Neutrophil (primary cell): ENCODE data around the gene OR2V2.
"Not testable (repeated sequence)": the region's sequence is repeated elsewhere in the genome, so short reads cannot be mapped to it uniquely, and the experiment has no call there.

Experiments used
- H3K27ac ChIP-seq: fragments of 200-600 bp; sonication (generic); 2 replicates; pipeline ENCODE4 v1.5.1; 2016; ENCODE audit warnings: mild to moderate bottlenecking, moderate library complexity
- H3K27me3 ChIP-seq: fragments of 200-600 bp; sonication (generic); 2 replicates; pipeline ENCODE4 v1.6.0; 2016; ENCODE audit warnings: mild to moderate bottlenecking
- H3K36me3 ChIP-seq: fragments of 200-600 bp; sonication (generic); 2 replicates; pipeline ENCODE4 v1.5.1; 2017
- H3K4me1 ChIP-seq, 2 experiments: fragments of 200-600 bp in 1 of 2; sonication (generic) in 1 of 2; 1 replicate in 1 of 2; 2 replicates in 1 of 2; pipeline versions ENCODE4 v1.5.1 to v1.6.1; 2013 to 2016; ENCODE audit warnings: low read depth in 1 of 2, low read length in 1 of 2, mild to moderate bottlenecking in 1 of 2, moderate library complexity in 1 of 2; ENCODE audit not compliant: control insufficient read depth in 1 of 2, insufficient read depth in 1 of 2
- H3K4me3 ChIP-seq, 2 experiments: fragments of 200-600 bp in 1 of 2; sonication (generic) in 1 of 2; 1 replicate in 1 of 2; 2 replicates in 1 of 2; pipeline ENCODE4 v1.5.1; 2013 to 2016; ENCODE audit warnings: low read depth in 1 of 2, low read length in 1 of 2, mild to moderate bottlenecking in 1 of 2, moderate library complexity in 1 of 2
- H3K9me3 ChIP-seq: fragments of 200-600 bp; sonication (generic); 2 replicates; pipeline ENCODE4 v1.5.1; 2016
- CTCF ChIP-seq: fragments of 200-600 bp; sonication (generic); IDR thresholded peaks from 2 replicates; pipeline ENCODE4 v1.5.1; 2016; ENCODE audit warnings: antibody characterized with exemption

The OR2V2 gene

GRCh38 chr5:181104606-181105390 is 42.6 kb upstream of the OR2V2 start:
- H3K27ac ChIP-seq, H3K4me1 ChIP-seq, H3K9me3 ChIP-seq, H3K4me3 ChIP-seq, H3K36me3 ChIP-seq: not testable (repeated sequence)
- H3K27me3 ChIP-seq: peaks cover 75% of the 10 kb centered on the region

- H3K4me1 ChIP-seq: no peaks in the 10 kb centered on the region
- no peak for TF ChIP-seq CTCF
- H3K36me3 ChIP-seq: no peaks in the 10 kb centered on the region
- H3K9me3 ChIP-seq: no peaks in the 10 kb centered on the region
- no peak overlapping the region for H3K27ac ChIP-seq
- H3K27me3 ChIP-seq: peaks cover 75% of the 10 kb centered on the region
- no peak overlapping the region for H3K4me3 ChIP-seq
Observed at GRCh38 chr5:181105391-181106025, 41.9 kb upstream of the OR2V2 start.

- no peaks in the 10 kb centered on the region for H3K9me3 ChIP-seq
- peaks cover 92% of the 10 kb centered on the region for H3K27me3 ChIP-seq
- no peaks in the 10 kb centered on the region for H3K36me3 ChIP-seq
Observed at GRCh38 chr5:181107699-181108098, 39.7 kb upstream of the OR2V2 start.

GRCh38 chr5:181108578-181109165 is 38.7 kb upstream of the OR2V2 start:
- Histone ChIP-seq H3K36me3 (no peaks in the 10 kb centered on the region), H3K4me3 (no peak overlapping the region), H3K27me3 (peaks cover 98% of the 10 kb centered on the region), H3K27ac (no peak overlapping the region), H3K9me3 (no peaks in the 10 kb centered on the region), H3K4me1 (no peaks in the 10 kb centered on the region)
- no peak for TF ChIP-seq CTCF

More at GRCh38 chr5:181107699-181108098, 39.7 kb upstream of the OR2V2 start:
- Histone ChIP-seq H3K4me3 (no peak overlapping the region), H3K4me1 (no peaks in the 10 kb centered on the region), H3K27ac (no peak overlapping the region)
- no peak for TF ChIP-seq CTCF

GRCh38 chr5:181109489-181110013 is 37.8 kb upstream of the OR2V2 start:
- H3K4me1 ChIP-seq: no peaks in the 10 kb centered on the region
- no peaks in the 10 kb centered on the region for H3K36me3 ChIP-seq
- H3K27ac ChIP-seq: no peak overlapping the region
- H3K4me3 ChIP-seq: no peak overlapping the region
- H3K9me3 ChIP-seq: no peaks in the 10 kb centered on the region
- peaks cover 100% of the 10 kb centered on the region for H3K27me3 ChIP-seq
- no peak for TF ChIP-seq CTCF

GRCh38 chr5:181111010-181111409 is 36.4 kb upstream of the OR2V2 start:
- Histone ChIP-seq H3K9me3 (no peaks in the 10 kb centered on the region), H3K27ac (no peak overlapping the region), H3K4me1 (no peaks in the 10 kb centered on the region), H3K27me3 (peaks cover 100% of the 10 kb centered on the region), H3K36me3 (no peaks in the 10 kb centered on the region), H3K4me3 (no peak overlapping the region)
- no peak for TF ChIP-seq CTCF
